K562 (cell line): Measurements from ENCODE around the gene PTPN9. TPM values are rescaled to one million over a fixed set of nuclear protein-coding genes. Genes with fewer than 3 reads are reported as not detected.

Source experiments
- CCNT2 ChIP-seq: IDR thresholded peaks from 2 replicates; pipeline ENCODE4 v1.6.1; 2011; ENCODE audit warnings: borderline replicate concordance, low read depth, mild to moderate bottlenecking, moderate library complexity, mixed read lengths, low read length; ENCODE audit not compliant: insufficient read length; ENCODE audit errors: extremely low read depth
- GTF2E2 ChIP-seq: fragments of 200-800 bp; sonication (Bioruptor generic); IDR thresholded peaks from 2 replicates; pipeline ENCODE4 v1.6.1; 2016; ENCODE audit warnings: missing genetic modification characterization, missing compliant biosample characterization
- NRF1 ChIP-seq, 2 experiments: fragments of 450-650 bp; IDR thresholded peaks in 1 of 2; conservative IDR thresholded peaks in 1 of 2; 2 replicates each; pipeline ENCODE4 v1.6.1; 2014; ENCODE audit warnings: mild to moderate bottlenecking in 2 of 2
- PCBP2 ChIP-seq: fragments of 200-400 bp; formaldehyde crosslinking; IDR thresholded peaks from 2 replicates; pipeline ENCODE4 v1.6.1; 2018; ENCODE audit warnings: low read length, low read depth, mild to moderate bottlenecking, moderate library complexity; ENCODE audit not compliant: poor library complexity, severe bottlenecking
- POLR2A ChIP-seq: fragments of 450-650 bp; conservative IDR thresholded peaks from 2 replicates; pipeline ENCODE4 v1.6.1; 2016
- SMAD3 ChIP-seq: fragments of 450-650 bp; formaldehyde crosslinking; conservative IDR thresholded peaks from 2 replicates; pipeline ENCODE4 v1.4.0; 2020; ENCODE audit warnings: mild to moderate bottlenecking
- TAF1 ChIP-seq: IDR thresholded peaks from 2 replicates; pipeline ENCODE4 v1.6.1; 2011; ENCODE audit warnings: mild to moderate bottlenecking, low read length, moderate library complexity; ENCODE audit not compliant: insufficient read depth, control insufficient read depth, severe bottlenecking; ENCODE audit errors: extremely low read depth
- TEAD4 ChIP-seq, 2 experiments: sonication (generic) in 1 of 2; formaldehyde crosslinking in 1 of 2; IDR thresholded peaks; 2 replicates each; pipeline versions ENCODE4 v1.6.1 to v1.8.0; 2012 to 2022; ENCODE audit warnings: borderline replicate concordance in 1 of 2, inconsistent platforms in 1 of 2, low read length in 1 of 2, mild to moderate bottlenecking in 1 of 2, missing genetic modification reagents in 1 of 2
- ZFX ChIP-seq: sonication (generic); formaldehyde crosslinking; IDR thresholded peaks from 2 replicates; pipeline ENCODE4 v1.8.0; 2022; ENCODE audit warnings: mild to moderate bottlenecking, missing genetic modification reagents, moderate library complexity
- ZNF347 ChIP-seq: fragments of 450-650 bp; formaldehyde crosslinking; IDR thresholded peaks from 2 replicates; pipeline ENCODE4 v1.4.0; 2020; ENCODE audit warnings: low read depth, mild to moderate bottlenecking, moderate library complexity
- polyA plus RNA-seq, 8 experiments: library from polyadenylated mRNA; depleted of rRNA in 4 of 8; stranded (reverse) in 5 of 8; unstranded in 3 of 8; fragments of >200 nt; fragmentation: Nextera tagmentation in 2 of 8; fragmentation: Illumina TruSeq in 1 of 8; extraction: Ambion mirVana in 2 of 8; extraction: Trizol in 1 of 8; gene quantifications; 2 replicates each; pipeline versions ENCODE4 v1.2.1 to v1.2.3, GENCODE V29; 2011 to 2014; ENCODE audit warnings: inconsistent platforms in 1 of 8, missing spikeins in 1 of 8
- total RNA-seq, 7 experiments: library from RNA; depleted of rRNA in 6 of 7; stranded (reverse); fragments of >200 nt in 6 of 7; fragmentation: Illumina TruSeq in 2 of 7; extraction: Trizol in 2 of 7; gene quantifications; 2 replicates each; pipeline versions ENCODE4 v1.2.1 to v1.2.3, GENCODE V29; 2011 to 2021; ENCODE audit warnings: low replicate concordance in 1 of 7
- TF ChIP-seq, protein P1 (sequence below), 2 experiments: IDR thresholded peaks in 1 of 2; conservative IDR thresholded peaks in 1 of 2; 2 replicates each; pipeline ENCODE4 v1.6.1; 2016; ENCODE audit warnings: low read depth in 2 of 2, mild to moderate bottlenecking in 1 of 2, missing compliant biosample characterization in 1 of 2, missing genetic modification characterization in 1 of 2, moderate library complexity in 1 of 2
- TF ChIP-seq, protein P2 (sequence below): fragments of 450-650 bp; formaldehyde crosslinking; conservative IDR thresholded peaks from 2 replicates; pipeline ENCODE4 v1.4.0; 2022; ENCODE audit warnings: mild to moderate bottlenecking, missing genetic modification characterization
- TF ChIP-seq, protein P3 (sequence below): sonication (generic); formaldehyde crosslinking; IDR thresholded peaks from 2 replicates; pipeline ENCODE4 v1.8.1; 2023; ENCODE audit warnings: mild to moderate bottlenecking, missing genetic modification reagents, moderate library complexity
- TF ChIP-seq, protein P4 (sequence below), 3 experiments: fragments of 200-800 bp in 1 of 3; sonication (Bioruptor generic) in 1 of 3; sonication (generic) in 1 of 3; formaldehyde crosslinking in 1 of 3; IDR thresholded peaks; 2 replicates each; pipeline versions ENCODE4 v1.6.1 to v1.8.0; 2016 to 2022; ENCODE audit warnings: mild to moderate bottlenecking in 2 of 3, missing compliant biosample characterization in 2 of 3, missing genetic modification characterization in 2 of 3, missing genetic modification reagents in 1 of 3
- TF ChIP-seq, protein P5 (sequence below): fragments of 450-650 bp; IDR thresholded peaks from 2 replicates; pipeline ENCODE4 v1.6.1; 2016

Gene PTPN9
- total and polyA plus RNA-seq, 9 of the 15 experiments (the other 6 are each of a cell fraction or from before 2014, with no cell fraction given): 5.0 to 24.0 (median 14.2) TPM

DNA sequence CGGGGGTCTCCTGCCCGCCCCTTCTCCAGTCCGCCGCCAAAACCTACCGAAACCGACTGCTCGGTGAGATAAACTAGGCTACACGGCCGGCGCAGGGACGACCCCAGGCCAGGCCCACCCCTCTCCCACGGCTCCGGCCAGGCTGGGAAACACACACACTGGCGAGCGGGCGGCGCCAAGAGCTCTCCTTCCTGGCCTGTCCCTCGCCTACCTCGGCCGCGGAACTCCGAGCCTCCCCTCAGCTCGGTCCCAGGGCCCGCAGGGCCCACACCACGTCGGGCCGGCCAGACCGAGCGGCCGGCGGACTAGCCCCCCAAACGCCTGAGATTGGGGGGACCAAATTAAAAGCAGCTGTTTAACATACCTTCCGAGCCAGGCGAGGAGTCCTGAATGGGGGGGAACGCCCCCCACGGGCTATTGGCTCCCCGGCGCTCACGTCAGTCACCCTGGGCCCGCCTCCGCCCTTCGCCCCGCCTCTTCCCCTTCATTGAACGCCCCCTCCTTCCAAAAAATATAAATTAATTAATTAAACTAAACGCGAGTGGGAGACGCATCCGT lies 123.6 kb downstream of the PTPN9 start (continued):
- TF ChIP-seq, protein P1, sequence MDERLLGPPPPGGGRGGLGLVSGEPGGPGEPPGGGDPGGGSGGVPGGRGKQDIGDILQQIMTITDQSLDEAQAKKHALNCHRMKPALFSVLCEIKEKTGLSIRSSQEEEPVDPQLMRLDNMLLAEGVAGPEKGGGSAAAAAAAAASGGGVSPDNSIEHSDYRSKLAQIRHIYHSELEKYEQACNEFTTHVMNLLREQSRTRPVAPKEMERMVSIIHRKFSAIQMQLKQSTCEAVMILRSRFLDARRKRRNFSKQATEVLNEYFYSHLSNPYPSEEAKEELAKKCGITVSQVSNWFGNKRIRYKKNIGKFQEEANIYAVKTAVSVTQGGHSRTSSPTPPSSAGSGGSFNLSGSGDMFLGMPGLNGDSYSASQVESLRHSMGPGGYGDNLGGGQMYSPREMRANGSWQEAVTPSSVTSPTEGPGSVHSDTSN (CRISPR knock-in tag; IDR thresholded peaks at IDR 0.05; ENCODE audit: low read depth): peak; percentile 37; the same call in 1 of the 2 replicates
- TF ChIP-seq, protein P1 (tag; conservative IDR thresholded peaks at IDR 0.05; ENCODE audit: low read depth): peak; percentile 39; the same call in 1 of the 2 replicates
- TF ChIP-seq, protein P2, sequence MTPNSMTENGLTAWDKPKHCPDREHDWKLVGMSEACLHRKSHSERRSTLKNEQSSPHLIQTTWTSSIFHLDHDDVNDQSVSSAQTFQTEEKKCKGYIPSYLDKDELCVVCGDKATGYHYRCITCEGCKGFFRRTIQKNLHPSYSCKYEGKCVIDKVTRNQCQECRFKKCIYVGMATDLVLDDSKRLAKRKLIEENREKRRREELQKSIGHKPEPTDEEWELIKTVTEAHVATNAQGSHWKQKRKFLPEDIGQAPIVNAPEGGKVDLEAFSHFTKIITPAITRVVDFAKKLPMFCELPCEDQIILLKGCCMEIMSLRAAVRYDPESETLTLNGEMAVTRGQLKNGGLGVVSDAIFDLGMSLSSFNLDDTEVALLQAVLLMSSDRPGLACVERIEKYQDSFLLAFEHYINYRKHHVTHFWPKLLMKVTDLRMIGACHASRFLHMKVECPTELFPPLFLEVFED (CRISPR knock-in tag): no peak
- TF ChIP-seq, protein P3, sequence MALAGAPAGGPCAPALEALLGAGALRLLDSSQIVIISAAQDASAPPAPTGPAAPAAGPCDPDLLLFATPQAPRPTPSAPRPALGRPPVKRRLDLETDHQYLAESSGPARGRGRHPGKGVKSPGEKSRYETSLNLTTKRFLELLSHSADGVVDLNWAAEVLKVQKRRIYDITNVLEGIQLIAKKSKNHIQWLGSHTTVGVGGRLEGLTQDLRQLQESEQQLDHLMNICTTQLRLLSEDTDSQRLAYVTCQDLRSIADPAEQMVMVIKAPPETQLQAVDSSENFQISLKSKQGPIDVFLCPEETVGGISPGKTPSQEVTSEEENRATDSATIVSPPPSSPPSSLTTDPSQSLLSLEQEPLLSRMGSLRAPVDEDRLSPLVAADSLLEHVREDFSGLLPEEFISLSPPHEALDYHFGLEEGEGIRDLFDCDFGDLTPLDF (CRISPR knock-in tag): 0 out of 2 replicates have a peak, but pooled peaks have one; percentile 58
- TF ChIP-seq POLR2A: peak; percentile 63; the same call in 1 of the 2 replicates
- TF ChIP-seq PCBP2: no peak
- no peak for TF ChIP-seq GTF2E2 (tag)
- no peak for TF ChIP-seq SMAD3 (CRISPR knock-in tag)
- TF ChIP-seq ZNF347 (CRISPR knock-in tag): no peak
- TF ChIP-seq TEAD4 (IDR thresholded peaks at IDR 0.05; ENCODE audit: low read length): no peak
- 0 out of 2 replicates have a peak, but pooled peaks have one; percentile 62 for TF ChIP-seq TEAD4 (CRISPR knock-in tag; IDR thresholded peaks at IDR 0.05; ENCODE audit: borderline replicate concordance)
- TF ChIP-seq CCNT2: peak; percentile 38
- TF ChIP-seq TAF1: peak; percentile 36
- TF ChIP-seq, protein P4, sequence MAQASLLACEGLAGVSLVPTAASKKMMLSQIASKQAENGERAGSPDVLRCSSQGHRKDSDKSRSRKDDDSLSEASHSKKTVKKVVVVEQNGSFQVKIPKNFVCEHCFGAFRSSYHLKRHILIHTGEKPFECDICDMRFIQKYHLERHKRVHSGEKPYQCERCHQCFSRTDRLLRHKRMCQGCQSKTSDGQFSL (CRISPR knock-in tag; IDR thresholded peaks at IDR 0.05): 0 out of 2 replicates have a peak, but pooled peaks have one; percentile 41
- TF ChIP-seq, protein P4 (tag; IDR thresholded peaks at IDR 0.05): no peak
- no peak for TF ChIP-seq NRF1 (conservative IDR thresholded peaks at IDR 0.05 in 1 of 2, IDR thresholded peaks at IDR 0.05 in 1 of 2)
- TF ChIP-seq, protein P5, sequence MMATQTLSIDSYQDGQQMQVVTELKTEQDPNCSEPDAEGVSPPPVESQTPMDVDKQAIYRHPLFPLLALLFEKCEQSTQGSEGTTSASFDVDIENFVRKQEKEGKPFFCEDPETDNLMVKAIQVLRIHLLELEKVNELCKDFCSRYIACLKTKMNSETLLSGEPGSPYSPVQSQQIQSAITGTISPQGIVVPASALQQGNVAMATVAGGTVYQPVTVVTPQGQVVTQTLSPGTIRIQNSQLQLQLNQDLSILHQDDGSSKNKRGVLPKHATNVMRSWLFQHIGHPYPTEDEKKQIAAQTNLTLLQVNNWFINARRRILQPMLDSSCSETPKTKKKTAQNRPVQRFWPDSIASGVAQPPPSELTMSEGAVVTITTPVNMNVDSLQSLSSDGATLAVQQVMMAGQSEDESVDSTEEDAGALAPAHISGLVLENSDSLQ: peak; percentile 95
- TF ChIP-seq ZFX (CRISPR knock-in tag): peak; percentile 65
